HG03139 (cell line): ENCODE measurements around the gene RXRA.

Experiments used
- ATAC-seq: cut with Tn5 transposase; IDR thresholded peaks from one replicate; pipeline ENCODE4 v1.9.1; 2021; ENCODE audit not compliant: unreplicated experiment

The RXRA gene

GRCh38 chr9:134336228-134336627, 10.0 kb downstream of the RXRA start:
- no peak for ATAC-seq

- ATAC-seq, result no peak
These were observed 10.7 kb downstream of the RXRA start for GRCh38 chr9:134336924-134337323.

- no peak for ATAC-seq
These were observed 11.2 kb downstream of the RXRA start for GRCh38 chr9:134337469-134337868.

DNA sequence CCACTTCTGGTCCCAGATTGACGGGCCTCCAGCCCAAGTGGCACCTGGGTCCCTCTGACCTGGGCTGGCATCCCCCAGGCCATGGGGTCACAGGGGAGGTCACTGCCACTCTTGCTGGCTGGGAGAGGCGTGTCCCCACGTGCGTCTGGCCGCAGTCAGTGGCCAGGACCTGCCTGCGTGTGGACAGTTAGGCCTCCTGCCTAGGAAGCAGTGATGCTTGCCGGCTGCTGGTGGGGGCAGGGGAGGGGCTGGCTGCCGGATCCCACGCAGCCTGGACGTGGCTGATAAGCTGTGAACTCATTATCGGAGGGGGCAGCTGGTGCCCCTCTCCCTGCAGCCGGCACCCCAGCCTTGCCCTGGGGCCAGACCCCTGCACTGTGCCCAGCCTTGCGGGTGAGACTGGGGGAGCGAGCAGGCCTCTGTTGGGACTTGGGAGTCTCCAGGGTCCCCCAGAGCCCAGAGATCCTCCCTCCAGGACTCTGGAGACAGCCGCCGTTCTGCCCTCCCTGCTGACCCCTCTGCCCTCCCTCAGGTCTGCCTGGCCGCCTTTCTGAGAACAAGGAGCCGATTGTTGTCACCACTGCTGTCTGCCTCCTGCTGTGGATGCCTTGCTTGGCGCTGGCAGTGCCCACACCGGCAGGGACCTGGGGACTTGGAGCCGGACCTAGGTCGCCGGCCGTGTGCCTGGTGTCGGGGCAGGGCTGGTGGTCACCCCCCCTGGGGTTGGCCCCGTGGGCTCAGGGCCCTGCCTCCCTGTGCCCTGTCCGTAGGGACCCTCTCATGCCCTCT, 12.3 kb downstream of the RXRA start:
- ATAC-seq, result no peak

DNA sequence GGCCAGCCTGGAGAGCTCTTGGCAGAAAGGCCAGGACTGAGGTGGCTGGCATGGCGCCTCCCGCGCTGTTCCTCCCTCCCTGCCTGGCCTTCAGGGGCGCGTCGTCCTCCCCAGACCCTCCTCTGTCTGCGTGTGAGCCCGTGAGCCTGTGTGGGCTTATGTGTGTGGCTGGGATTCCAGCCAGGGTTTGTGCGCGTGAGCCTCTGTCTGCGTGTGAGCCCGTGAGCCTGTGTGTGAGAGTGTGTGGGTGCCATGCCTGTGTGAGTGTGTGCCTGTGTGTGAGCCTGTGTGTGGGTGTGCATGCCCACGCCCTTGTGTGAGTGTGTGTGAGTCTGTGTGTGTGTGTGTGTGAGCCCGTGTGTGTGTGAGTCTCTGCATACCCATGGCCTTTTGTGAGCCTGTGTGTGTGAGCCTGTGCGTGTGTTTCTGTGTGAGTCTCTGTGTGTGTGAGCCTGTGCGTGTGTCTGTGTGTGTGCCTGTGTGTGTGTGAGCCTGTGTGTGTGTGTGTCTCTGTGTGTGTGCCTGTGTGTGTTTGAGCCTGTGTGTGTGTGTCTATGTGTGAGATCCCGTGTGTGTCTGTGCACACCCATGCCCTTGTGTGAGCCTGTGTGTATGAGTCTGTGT, 13.0 kb downstream of the RXRA start:
- ATAC-seq, result no peak

DNA sequence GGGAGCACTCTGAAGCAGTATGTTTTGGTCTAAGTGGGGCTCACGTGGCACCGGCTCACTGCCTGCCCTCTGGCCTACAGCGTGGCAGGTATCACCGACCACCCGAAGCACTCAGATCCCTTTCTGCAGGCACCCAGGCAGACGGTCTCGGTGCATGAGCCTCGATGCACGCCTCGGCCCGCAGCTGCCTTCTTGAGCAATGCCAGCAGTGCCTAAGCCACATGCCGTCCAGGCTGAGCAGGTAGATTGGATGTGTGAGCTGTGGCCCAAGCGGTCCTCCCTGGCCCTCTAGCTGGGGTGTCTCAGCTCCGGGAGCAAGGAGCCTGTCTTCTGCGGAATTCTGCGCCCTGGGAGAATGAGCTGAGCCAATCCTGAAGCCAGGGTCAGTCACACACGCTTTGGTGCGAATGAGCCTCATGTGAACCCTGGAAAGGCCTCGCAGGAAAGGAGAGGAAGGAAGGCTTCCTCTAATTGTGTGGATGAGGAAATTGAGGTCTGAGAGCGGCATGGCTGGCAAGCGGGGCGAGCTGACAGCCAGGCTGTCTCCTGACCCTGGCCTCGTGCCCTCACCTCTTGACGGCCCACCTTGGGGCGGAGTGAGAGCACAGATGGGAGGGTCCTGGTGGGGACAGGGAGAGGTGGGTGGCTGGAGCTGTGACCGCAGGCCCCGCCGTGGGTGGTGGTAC, 14.4 kb downstream of the RXRA start:
- no peak for ATAC-seq

GRCh38 chr9:134341306-134341705, 15.1 kb downstream of the RXRA start:
- no peak for ATAC-seq

DNA sequence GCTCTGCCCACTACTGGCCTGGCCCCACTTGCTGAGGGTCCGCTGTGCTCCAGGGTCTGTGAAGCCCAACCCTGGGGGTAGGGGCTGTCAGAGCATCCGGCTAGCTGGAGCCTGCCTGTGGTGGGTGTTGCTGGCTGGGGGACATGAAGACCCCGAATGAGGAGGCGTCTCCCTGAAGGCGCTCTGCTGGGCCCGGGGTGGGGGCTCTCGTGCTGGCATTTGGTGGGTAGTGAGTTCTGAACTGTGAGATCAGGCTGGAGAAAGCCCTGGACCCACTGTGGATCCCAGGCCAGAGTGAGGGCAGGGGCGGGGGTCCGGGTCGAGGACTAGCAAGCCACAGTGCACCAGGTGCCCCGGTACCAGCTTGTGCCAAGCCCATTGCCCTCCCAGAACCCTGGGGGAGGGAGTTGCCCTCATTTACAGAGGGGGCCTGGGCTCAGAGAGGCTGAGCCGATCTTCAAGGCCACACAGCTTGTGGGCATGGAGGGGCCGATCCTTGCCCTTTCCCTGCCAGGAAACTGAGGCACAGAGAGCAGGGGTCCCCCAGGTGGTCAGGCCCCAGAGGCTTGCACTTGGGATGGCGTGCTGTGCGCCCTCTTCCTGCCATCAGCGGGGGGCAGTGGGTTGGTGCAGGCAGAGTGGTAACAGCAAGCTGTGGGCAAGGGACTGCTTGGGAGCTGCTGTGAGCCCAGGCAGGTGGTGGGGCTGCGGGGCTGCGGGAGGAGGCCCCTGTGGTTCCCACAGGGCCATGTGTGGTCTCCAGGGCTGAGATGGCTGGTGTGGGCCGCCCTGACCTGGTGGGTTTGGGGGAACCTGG, 15.9 kb downstream of the RXRA start:
- no peak for ATAC-seq

- no peak for ATAC-seq
These were observed 16.5 kb downstream of the RXRA start for GRCh38 chr9:134342746-134343115.

- ATAC-seq, result no peak
These were observed 17.4 kb downstream of the RXRA start for GRCh38 chr9:134343637-134344036.

- ATAC-seq, result no peak
These were observed 18.0 kb downstream of the RXRA start for GRCh38 chr9:134344068-134344799.

GRCh38 chr9:134344800-134345310, 18.6 kb downstream of the RXRA start:
- no peak for ATAC-seq

DNA sequence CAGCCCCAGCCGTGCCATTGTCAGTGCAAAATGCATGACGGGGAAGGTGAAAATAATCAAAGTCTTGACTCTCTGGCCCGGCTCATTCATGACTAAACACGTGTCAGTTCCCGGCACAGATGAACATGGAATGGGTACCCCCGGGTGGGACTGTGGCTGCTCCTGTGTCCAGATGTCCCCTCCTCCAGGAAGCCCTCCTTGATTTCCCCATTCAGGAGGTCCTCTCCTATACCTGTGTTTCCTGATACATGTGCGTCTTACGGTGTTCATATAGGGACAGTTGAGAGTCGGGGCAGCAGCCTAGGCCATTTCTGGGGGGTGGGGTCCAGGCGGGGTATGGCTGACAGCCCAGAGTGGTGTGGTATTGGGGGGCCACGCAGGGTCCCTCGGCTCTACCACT, 19.5 kb downstream of the RXRA start:
- ATAC-seq, result no peak

DNA sequence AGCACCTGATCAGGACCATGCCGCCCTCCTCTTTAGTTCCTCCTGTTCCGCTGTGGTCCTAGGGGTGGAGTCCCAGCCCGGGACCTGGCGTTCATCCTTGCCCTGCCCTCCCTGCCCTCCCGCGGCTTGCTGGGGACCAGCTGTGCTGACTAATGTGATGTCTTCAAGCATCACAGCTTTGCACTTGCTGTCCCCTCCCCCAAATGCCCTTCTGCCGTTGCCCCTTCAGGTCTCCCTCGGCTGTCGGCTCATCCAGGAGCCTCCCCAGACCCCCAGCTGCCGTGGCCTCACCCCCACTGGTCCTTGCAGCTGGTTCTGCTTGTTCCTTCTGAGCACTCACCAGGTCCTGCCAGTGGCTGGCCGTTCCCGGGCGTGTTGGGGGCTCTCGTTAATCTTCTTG, 19.9 kb downstream of the RXRA start:
- no peak for ATAC-seq

- no peak for ATAC-seq
These were observed 20.8 kb downstream of the RXRA start for GRCh38 chr9:134346840-134347583.

GRCh38 chr9:134347996-134348395, 21.7 kb downstream of the RXRA start:
- no peak for ATAC-seq

- no peak for ATAC-seq
These were observed 22.3 kb downstream of the RXRA start for GRCh38 chr9:134348404-134349155.

DNA sequence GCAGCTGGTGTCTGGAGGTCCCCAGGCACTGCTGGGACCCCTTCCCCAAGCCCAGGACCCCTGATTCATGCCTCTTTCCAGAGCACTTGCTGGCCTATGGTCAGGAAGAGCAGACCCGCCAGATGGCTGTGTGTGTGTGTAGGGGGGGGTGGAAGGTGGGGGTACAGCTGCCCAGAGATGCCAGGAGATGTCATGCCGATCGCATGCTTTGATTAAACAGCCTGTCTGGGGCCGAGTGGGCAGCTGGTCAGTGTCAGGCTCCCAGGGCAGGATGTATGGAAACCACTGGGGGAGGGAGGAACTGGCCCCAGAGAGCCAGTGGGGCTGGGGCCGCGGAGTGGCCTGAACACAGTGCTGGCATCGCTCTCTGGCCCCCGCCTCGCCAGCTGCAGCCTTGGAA, 23.7 kb downstream of the RXRA start:
- no peak for ATAC-seq

DNA sequence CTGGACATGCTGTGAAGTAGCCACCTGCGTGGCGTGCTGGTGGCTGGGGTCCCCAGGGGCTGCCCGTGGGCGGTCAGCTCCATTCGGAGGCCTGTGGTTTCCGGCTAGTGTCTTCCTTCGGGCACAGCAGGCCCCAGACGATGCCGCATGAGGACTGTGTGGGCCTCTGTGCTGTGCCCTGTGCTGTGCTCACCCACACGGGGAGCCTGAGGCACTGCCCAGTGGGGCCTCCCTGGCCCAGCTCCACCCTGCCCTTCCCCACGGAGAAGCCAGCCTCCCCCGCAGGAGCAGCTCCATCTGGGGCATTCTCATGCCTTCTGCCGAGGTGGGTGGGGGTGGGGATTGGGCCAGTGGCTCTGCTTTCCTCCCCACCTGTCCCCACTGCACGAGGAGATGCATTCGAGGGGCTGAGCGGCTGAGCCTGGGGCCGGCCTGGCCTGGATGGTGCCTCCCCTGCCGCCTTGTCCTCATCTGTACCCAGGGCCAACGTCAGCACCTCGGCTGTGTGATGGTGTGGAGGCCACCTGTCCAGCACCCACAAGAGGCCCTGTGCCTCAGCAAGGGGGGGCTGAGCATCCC, 24.2 kb downstream of the RXRA start:
- no peak for ATAC-seq
